Measurements from ENCODE around the gene ORC4.

Gene ORC4

GRCh38 chr2:148028781-148029180, 8.2 kb upstream of the ORC4 start:
- peaks cover 0 to 3% (median under 1%) of the 10 kb centered on the region in 4 experiments for H3K36me3 ChIP-seq (ENCODE audit: control insufficient read depth in 4 of 4, insufficient read depth in 4 of 4, low read length in 3 of 4)
- H3K4me3 ChIP-seq (ENCODE audit: control insufficient read depth in 1 of 7, extremely low read depth in 1 of 7, insufficient read depth in 4 of 7, low read depth in 2 of 7, low read length in 6 of 7), result no peak overlapping the region
- no peak for DNase-seq
- no peaks in the 10 kb centered on the region for H3K27me3 ChIP-seq (replicated peaks in 2 of 5; ENCODE audit: control insufficient read depth in 4 of 5, insufficient read depth in 5 of 5, low read length in 4 of 5)
- peaks cover 0 to 6% (median 3%) of the 10 kb centered on the region in 4 experiments for H3K4me1 ChIP-seq (ENCODE audit: control extremely low read depth in 1 of 4, control insufficient read depth in 4 of 4, insufficient read depth in 4 of 4, low read length in 3 of 4)
- no peaks in the 10 kb centered on the region for H3K9me3 ChIP-seq (ENCODE audit: control extremely low read depth in 1 of 5, control insufficient read depth in 4 of 5, insufficient read depth in 2 of 5, low read depth in 1 of 5, low read length in 4 of 5)
- CTCF ChIA-PET, result interaction anchor here (0.7 to 1.1 kb wide), 3 partner anchors 9 to 961 kb away, joined by 3 read pairs; no protein-coding TSS in a partner anchor
- no CpG with 5 or more reads among the region's 1 CpG for WGBS (ENCODE audit: insufficient coverage)
- H3K27ac ChIP-seq (ENCODE audit: insufficient read depth in 1 of 2, low read depth in 1 of 2, low read length in 2 of 2, poor library complexity in 1 of 2, severe bottlenecking in 2 of 2), result no peak overlapping the region
- POLR2A ChIA-PET, result no interaction called here

- peaks cover 0 to 16% (median 10%) of the 10 kb centered on the region in 4 experiments for H3K4me1 ChIP-seq (ENCODE audit: control extremely low read depth in 1 of 4, control insufficient read depth in 4 of 4, insufficient read depth in 4 of 4, low read length in 3 of 4)
- POLR2A ChIA-PET, result no interaction called here
- no peaks in the 10 kb centered on the region for H3K9me3 ChIP-seq (ENCODE audit: control extremely low read depth in 1 of 5, control insufficient read depth in 4 of 5, insufficient read depth in 2 of 5, low read depth in 1 of 5, low read length in 4 of 5)
- no peak overlapping the region for H3K4me3 ChIP-seq (ENCODE audit: control insufficient read depth in 1 of 7, extremely low read depth in 1 of 7, insufficient read depth in 4 of 7, low read depth in 2 of 7, low read length in 6 of 7)
- CTCF ChIA-PET, result no interaction called here
- H3K36me3 ChIP-seq (ENCODE audit: control insufficient read depth in 4 of 4, insufficient read depth in 4 of 4, low read length in 3 of 4), result peaks cover 0 to 3% (median 0%) of the 10 kb centered on the region in 4 experiments
- H3K27me3 ChIP-seq (replicated peaks in 2 of 5; ENCODE audit: control insufficient read depth in 4 of 5, insufficient read depth in 5 of 5, low read length in 4 of 5), result no peaks in the 10 kb centered on the region
- DNase-seq, result no peak
- H3K27ac ChIP-seq (ENCODE audit: insufficient read depth in 1 of 2, low read depth in 1 of 2, low read length in 2 of 2, poor library complexity in 1 of 2, severe bottlenecking in 2 of 2), result no peak overlapping the region
- no CpG with 5 or more reads among the region's 1 CpG for WGBS (ENCODE audit: insufficient coverage)
Measured at GRCh38 chr2:148027822-148028221, 7.3 kb upstream of the ORC4 start.

DNA sequence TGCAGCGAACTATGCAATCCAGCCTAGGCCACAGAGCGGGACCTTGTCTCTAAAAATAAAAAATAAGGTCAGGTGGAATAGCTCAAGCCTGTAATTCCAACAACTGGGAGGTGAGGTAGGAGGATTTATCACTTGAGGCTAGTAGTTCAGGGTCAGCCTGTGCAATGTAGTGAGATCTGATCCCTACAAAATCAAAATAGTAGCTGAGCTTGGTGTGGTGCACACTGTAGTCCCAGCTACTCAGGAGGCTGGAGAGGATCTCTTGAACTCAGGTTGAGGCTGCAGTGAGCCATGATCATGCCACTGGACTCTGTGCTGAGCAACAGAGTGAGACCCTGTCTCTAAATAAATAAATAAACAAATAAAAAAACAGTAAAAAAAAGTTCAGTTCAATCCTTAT, 6.0 kb upstream of the ORC4 start:
- ChIA-PET POLR2A (no interaction called here), CTCF (no interaction called here)
- no peak for DNase-seq
- Histone ChIP-seq H3K9me3 (ENCODE audit: control extremely low read depth in 1 of 5, control insufficient read depth in 4 of 5, insufficient read depth in 2 of 5, low read depth in 1 of 5, low read length in 4 of 5) (no peaks in the 10 kb centered on the region), H3K36me3 (ENCODE audit: control insufficient read depth in 4 of 4, insufficient read depth in 4 of 4, low read length in 3 of 4) (peaks cover 0 to 3% (median 0%) of the 10 kb centered on the region in 4 experiments), H3K4me3 (ENCODE audit: control insufficient read depth in 1 of 7, extremely low read depth in 1 of 7, insufficient read depth in 4 of 7, low read depth in 2 of 7, low read length in 6 of 7) (no peak overlapping the region), H3K27ac (ENCODE audit: insufficient read depth in 1 of 2, low read depth in 1 of 2, low read length in 2 of 2, poor library complexity in 1 of 2, severe bottlenecking in 2 of 2) (no peak overlapping the region), H3K27me3 (replicated peaks in 2 of 5; ENCODE audit: control insufficient read depth in 4 of 5, insufficient read depth in 5 of 5, low read length in 4 of 5) (no peaks in the 10 kb centered on the region), H3K4me1 (ENCODE audit: control extremely low read depth in 1 of 4, control insufficient read depth in 4 of 4, insufficient read depth in 4 of 4, low read length in 3 of 4) (peaks cover 4 to 27% (median 18%) of the 10 kb centered on the region in 4 experiments)
- WGBS (ENCODE audit: insufficient coverage), result no CpG with 5 or more reads among the region's 2 CpGs

DNA sequence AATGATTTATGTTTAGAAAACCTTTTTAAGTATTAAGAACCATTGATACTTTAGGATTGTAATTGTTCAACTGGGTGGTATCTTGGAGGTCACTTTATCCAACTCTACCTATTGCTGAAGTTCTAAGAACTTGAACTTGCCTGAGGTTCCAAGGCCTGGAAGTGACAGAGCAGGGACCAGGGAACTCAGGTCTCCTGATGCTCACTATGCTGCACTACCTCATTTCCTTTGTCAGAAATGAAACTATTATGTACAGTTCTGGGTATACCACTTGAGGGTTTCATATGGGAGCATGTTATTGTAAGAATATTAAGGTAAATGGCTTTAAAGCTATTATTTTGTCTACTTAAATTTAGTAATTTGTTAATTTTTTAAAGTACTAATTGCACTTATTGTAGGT, 3.3 kb upstream of the ORC4 start:
- ChIA-PET CTCF (no interaction called here), POLR2A (no interaction called here)
- Histone ChIP-seq H3K36me3 (ENCODE audit: control insufficient read depth in 4 of 4, insufficient read depth in 4 of 4, low read length in 3 of 4) (peaks cover 0 to 3% (median 0%) of the 10 kb centered on the region in 4 experiments), H3K9me3 (ENCODE audit: control extremely low read depth in 1 of 5, control insufficient read depth in 4 of 5, insufficient read depth in 2 of 5, low read depth in 1 of 5, low read length in 4 of 5) (no peaks in the 10 kb centered on the region), H3K4me1 (ENCODE audit: control extremely low read depth in 1 of 4, control insufficient read depth in 4 of 4, insufficient read depth in 4 of 4, low read length in 3 of 4) (peaks cover 9 to 43% (median 26%) of the 10 kb centered on the region in 4 experiments), H3K27me3 (replicated peaks in 2 of 5; ENCODE audit: control insufficient read depth in 4 of 5, insufficient read depth in 5 of 5, low read length in 4 of 5) (no peaks in the 10 kb centered on the region), H3K27ac (ENCODE audit: insufficient read depth in 1 of 2, low read depth in 1 of 2, low read length in 2 of 2, poor library complexity in 1 of 2, severe bottlenecking in 2 of 2) (peak overlapping the region in 1 of 2 experiments; percentile 11), H3K4me3 (ENCODE audit: control insufficient read depth in 1 of 7, extremely low read depth in 1 of 7, insufficient read depth in 4 of 7, low read depth in 2 of 7, low read length in 6 of 7) (peak overlapping the region in 1 of 7 experiments; percentile 3)
- DNase-seq, result peak in 2 of 3 donors; percentile 26 to 36

DNA sequence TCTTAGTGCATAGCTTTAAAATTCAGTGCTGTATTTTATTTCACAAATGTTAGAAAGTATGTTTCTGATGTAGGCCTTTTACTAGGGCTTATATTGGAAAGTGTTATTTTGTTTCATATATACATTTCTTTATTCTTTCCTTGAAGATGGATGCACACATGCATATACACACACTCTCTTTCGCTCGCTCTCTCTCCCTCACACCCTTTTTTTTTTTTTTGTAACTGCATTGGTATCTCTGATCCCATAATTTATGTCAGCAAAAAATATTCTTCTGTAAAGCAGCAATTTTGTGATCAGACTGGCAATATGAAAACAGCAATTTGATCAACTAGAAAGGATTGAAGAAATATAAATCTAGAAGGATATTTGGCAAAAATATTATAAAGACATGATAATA, 2.3 kb upstream of the ORC4 start:
- CTCF ChIA-PET, result interaction anchor here (0.6 to 1.1 kb wide), 4 partner anchors 10 to 1965 kb away, joined by 3 to 6 read pairs (median 3); no protein-coding TSS in a partner anchor
- Histone ChIP-seq H3K4me3 (ENCODE audit: control insufficient read depth in 1 of 7, extremely low read depth in 1 of 7, insufficient read depth in 4 of 7, low read depth in 2 of 7, low read length in 6 of 7) (peak overlapping the region in 3 of 7 experiments; percentile 96 to 100 (median 99)), H3K36me3 (ENCODE audit: control insufficient read depth in 4 of 4, insufficient read depth in 4 of 4, low read length in 3 of 4) (peaks cover 0 to 3% (median 0%) of the 10 kb centered on the region in 4 experiments), H3K27me3 (replicated peaks in 2 of 5; ENCODE audit: control insufficient read depth in 4 of 5, insufficient read depth in 5 of 5, low read length in 4 of 5) (no peaks in the 10 kb centered on the region), H3K27ac (ENCODE audit: insufficient read depth in 1 of 2, low read depth in 1 of 2, low read length in 2 of 2, poor library complexity in 1 of 2, severe bottlenecking in 2 of 2) (peak overlapping the region in 1 of 2 experiments; percentile 88), H3K4me1 (ENCODE audit: control extremely low read depth in 1 of 4, control insufficient read depth in 4 of 4, insufficient read depth in 4 of 4, low read length in 3 of 4) (peaks cover 9 to 47% (median 30%) of the 10 kb centered on the region in 4 experiments), H3K9me3 (ENCODE audit: control extremely low read depth in 1 of 5, control insufficient read depth in 4 of 5, insufficient read depth in 2 of 5, low read depth in 1 of 5, low read length in 4 of 5) (no peaks in the 10 kb centered on the region)
- POLR2A ChIA-PET, result interaction anchor here (0.5 kb wide), 1 partner anchor 29 kb away, joined by 4 read pairs; no protein-coding TSS in a partner anchor
- no peak for DNase-seq
- WGBS (ENCODE audit: insufficient coverage), result no CpG with 5 or more reads among the region's 2 CpGs

- peak overlapping the region in 6 of 7 experiments; percentile 78 to 100 (median 96) for H3K4me3 ChIP-seq (ENCODE audit: control insufficient read depth in 1 of 7, extremely low read depth in 1 of 7, insufficient read depth in 4 of 7, low read depth in 2 of 7, low read length in 6 of 7)
- no peaks in the 10 kb centered on the region for H3K9me3 ChIP-seq (ENCODE audit: control extremely low read depth in 1 of 5, control insufficient read depth in 4 of 5, insufficient read depth in 2 of 5, low read depth in 1 of 5, low read length in 4 of 5)
- H3K36me3 ChIP-seq (ENCODE audit: control insufficient read depth in 4 of 4, insufficient read depth in 4 of 4, low read length in 3 of 4), result peaks cover 0 to 3% (median 0%) of the 10 kb centered on the region in 4 experiments
- H3K27me3 ChIP-seq (replicated peaks in 2 of 5; ENCODE audit: control insufficient read depth in 4 of 5, insufficient read depth in 5 of 5, low read length in 4 of 5), result no peaks in the 10 kb centered on the region
- ChIA-PET CTCF (interaction anchor here (0.6 to 1.3 kb wide), 5 partner anchors 11 to 943 kb away, joined by 3 to 6 read pairs (median 3); no protein-coding TSS in a partner anchor), POLR2A (interaction anchor here (0.5 kb wide), 1 partner anchor 29 kb away, joined by 4 read pairs; no protein-coding TSS in a partner anchor)
- DNase-seq, result no peak
- peak overlapping the region; percentile 86 to 88 for H3K27ac ChIP-seq (ENCODE audit: insufficient read depth in 1 of 2, low read depth in 1 of 2, low read length in 2 of 2, poor library complexity in 1 of 2, severe bottlenecking in 2 of 2)
- WGBS (ENCODE audit: insufficient coverage), result no CpG with 5 or more reads among the region's 1 CpG
- H3K4me1 ChIP-seq (ENCODE audit: control extremely low read depth in 1 of 4, control insufficient read depth in 4 of 4, insufficient read depth in 4 of 4, low read length in 3 of 4), result peaks cover 9 to 49% (median 30%) of the 10 kb centered on the region in 4 experiments
Measured at GRCh38 chr2:148022351-148022750, 1.8 kb upstream of the ORC4 start.

- H3K4me1 ChIP-seq (ENCODE audit: control extremely low read depth in 1 of 4, control insufficient read depth in 4 of 4, insufficient read depth in 4 of 4, low read length in 3 of 4), result peaks cover 9 to 49% (median 30%) of the 10 kb centered on the region in 4 experiments
- POLR2A ChIA-PET, result no interaction called here
Measured at GRCh38 chr2:148021886-148022285, 1.3 kb upstream of the ORC4 start.

More at GRCh38 chr2:148021886-148022285, 1.3 kb upstream of the ORC4 start:
- Histone ChIP-seq H3K27ac (ENCODE audit: insufficient read depth in 1 of 2, low read depth in 1 of 2, low read length in 2 of 2, poor library complexity in 1 of 2, severe bottlenecking in 2 of 2) (peak overlapping the region; percentile 86 to 88), H3K4me3 (ENCODE audit: control insufficient read depth in 1 of 7, extremely low read depth in 1 of 7, insufficient read depth in 4 of 7, low read depth in 2 of 7, low read length in 6 of 7) (peak overlapping the region in 6 of 7 experiments; percentile 78 to 100 (median 96)), H3K9me3 (ENCODE audit: control extremely low read depth in 1 of 5, control insufficient read depth in 4 of 5, insufficient read depth in 2 of 5, low read depth in 1 of 5, low read length in 4 of 5) (no peaks in the 10 kb centered on the region), H3K27me3 (replicated peaks in 2 of 5; ENCODE audit: control insufficient read depth in 4 of 5, insufficient read depth in 5 of 5, low read length in 4 of 5) (no peaks in the 10 kb centered on the region), H3K36me3 (ENCODE audit: control insufficient read depth in 4 of 4, insufficient read depth in 4 of 4, low read length in 3 of 4) (peaks cover 0 to 3% (median 0%) of the 10 kb centered on the region in 4 experiments)
- no peak for DNase-seq
- WGBS (ENCODE audit: insufficient coverage), result 0% methylated on average over 2 of the region's 3 CpGs
- CTCF ChIA-PET, result interaction anchor here (1.0 to 1.3 kb wide), 3 partner anchors 487 to 905 kb away, joined by 3 to 4 read pairs (median 3); no protein-coding TSS in a partner anchor

Data from common myeloid progenitor, CD34-positive (primary cell).